Globus pallidus (tissue), 1 donor: ENCODE data around the gene PRDM13.
"Not testable (repeated sequence)": the region's sequence is repeated elsewhere in the genome, so short reads cannot be mapped to it uniquely, and the experiment has no call there.

Experiments
- DNase-seq: peaks from one replicate; pipeline ENCODE4 v3.0.0-alpha.2; 2015; ENCODE audit warnings: low spot score

The PRDM13 gene

GRCh38 chr6:99606656-99607415 lies at the start of gene PRDM13:
Gene PRDM13, plus strand, starts transcription at chr6:99606833. Its CDS starts 202 bp downstream, at chr6:99607035.
- DNase-seq, result no peak

- no peak for DNase-seq
Observed at GRCh38 chr6:99559057-99559456, 47.6 kb upstream of the PRDM13 start.

GRCh38 chr6:99560668-99561067 lies 46.0 kb upstream of the PRDM13 start:
- no peak for DNase-seq

- no peak for DNase-seq
Observed at GRCh38 chr6:99563056-99563723, 43.4 kb upstream of the PRDM13 start.

DNA sequence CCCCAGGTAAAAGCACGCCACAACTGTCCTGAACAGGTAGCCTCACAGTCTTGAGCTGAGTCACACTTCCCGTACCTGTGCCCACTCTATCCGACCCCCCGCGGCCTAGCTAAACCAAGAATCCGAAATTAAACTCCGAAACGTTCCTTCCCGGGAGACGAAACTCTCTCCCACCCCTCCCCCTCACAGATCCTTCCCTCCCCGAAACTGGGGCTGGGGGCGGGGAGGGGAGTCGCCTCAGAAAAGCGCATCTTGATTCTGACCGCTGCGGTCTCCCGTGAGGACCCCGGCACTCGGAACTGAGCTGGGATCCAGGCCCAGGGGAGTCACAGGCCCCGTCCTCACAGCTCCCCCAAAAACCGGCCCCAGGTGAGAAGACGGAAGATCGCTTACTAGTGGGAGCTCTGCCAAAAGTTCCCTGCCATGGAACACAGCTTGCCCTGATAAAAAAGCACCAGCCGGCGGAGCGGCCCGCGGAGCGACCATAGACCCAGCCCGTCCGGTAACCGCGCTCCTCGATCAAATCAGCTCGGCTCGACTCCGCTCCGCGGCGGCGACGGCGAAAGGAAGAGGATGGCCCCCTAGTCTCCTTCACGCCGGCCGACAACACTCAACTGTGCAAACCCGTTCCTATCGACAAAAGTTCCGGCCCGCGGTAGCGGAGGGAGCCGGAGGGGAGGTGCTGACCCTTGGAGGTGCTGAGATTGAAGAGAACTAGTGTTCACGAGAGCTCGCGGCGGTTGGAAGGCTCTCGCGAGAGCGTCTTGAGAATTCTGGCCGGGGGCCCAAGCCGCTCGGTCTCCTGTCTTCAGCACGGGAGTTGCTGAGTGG lies 38.3 kb upstream of the PRDM13 start, which contains the start of gene CCNC:
Gene CCNC, minus strand, starts transcription at position 558 of the 831 bp plus-strand sequence. Its CDS starts 133 bp downstream, at position 425.
- DNase-seq, result peak; percentile 74

DNA sequence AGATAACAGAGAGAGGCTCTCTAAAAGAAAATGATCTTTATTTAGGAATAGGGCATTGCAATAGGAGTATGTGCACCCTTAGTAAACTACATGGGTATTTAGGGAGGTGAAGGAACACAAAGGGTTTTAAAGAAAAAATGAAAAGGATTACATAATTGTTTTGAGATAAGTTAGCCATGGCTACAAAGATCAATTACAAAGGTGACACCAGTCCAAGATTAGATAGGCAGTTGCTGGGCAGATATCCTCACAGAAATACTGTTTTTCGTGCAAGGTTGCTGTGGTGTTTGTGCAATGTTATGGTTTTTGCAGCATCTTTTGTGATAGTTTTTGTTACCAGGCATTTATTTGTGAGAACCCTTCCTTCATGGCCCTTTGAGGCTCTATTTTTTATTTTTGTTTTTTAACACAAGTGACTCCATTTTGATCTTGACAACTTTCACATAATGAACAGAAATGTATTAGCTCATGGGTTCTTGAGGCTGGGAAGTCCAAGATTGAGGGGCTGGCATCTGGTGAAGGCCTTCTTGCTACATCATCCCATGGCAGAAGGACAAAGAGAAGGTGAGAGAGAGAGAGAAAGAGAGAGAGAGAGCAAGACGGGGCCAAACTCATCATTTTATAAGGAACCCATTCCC lies 32.5 kb upstream of the PRDM13 start:
- DNase-seq, result no peak

DNA sequence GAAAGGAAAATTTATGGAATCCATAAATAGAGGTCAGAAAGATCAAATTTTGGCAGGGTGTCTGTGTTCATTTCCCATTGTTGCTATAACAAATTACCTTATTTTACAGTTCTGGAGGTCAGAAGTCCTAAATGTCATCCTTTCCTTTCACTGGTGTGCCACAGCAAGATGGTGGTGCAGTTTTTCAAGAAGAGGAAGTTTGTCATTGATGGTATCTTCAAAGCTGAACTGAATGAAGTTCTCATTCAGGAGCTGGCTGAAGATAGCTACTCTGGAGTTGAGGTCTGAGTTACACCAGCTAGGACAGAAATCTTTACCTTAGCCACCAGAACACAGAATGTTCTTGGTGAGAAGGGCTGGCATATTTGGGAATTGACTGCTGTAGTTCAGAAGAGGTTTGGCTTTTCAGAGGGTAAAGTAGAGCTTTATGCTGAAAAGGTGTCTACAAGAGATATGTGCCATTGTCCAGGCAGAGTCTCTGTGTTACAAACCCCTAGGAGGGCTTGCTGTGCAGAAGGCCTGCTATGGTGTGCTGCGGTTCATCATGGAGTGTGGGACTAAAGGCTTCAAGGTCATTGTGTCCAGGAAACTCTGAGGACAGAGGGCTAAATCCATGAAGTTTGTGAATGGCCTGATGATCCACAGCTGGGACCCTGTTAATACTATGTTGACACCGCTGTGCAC lies 30.9 kb upstream of the PRDM13 start:
- DNase-seq, result no peak

DNA sequence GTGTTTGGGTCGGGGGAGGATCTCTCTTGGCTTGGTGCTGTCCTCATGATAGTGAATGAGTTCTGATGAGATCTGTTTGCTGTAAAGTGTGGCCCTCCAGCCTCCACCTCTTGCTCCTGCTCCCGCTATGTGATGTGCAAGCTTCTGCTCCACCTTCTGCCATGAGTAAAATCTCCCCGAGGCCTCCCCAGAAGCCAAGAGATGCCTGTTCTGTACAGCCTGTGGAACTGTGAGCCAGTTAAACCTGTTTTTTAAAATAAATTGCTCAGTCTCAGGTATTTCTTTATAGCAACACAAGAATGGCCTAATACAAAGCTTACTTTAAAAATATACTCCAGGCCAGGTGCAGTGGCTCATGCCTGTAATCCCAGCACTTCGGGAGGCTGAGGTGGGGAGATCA lies 26.9 kb upstream of the PRDM13 start:
- DNase-seq, result no peak

DNA sequence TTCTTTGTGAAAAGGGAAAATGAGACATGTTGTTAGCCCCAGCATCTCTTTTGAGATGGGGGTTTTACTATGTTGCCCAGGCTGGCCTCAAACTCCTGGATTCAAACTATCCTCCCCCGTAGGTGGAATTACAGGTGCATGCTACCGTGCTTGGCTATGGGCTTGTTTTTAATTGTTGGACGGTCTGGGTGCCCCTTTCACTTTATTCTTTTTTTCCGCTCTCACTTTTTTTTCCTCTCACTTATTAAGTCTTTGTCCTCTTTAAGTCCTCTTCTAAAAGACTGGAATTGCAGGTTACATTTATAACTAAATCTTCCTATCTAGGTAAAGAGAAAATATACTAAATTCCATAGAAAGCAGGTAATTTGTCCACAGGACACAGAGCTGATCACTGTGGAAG lies 18.8 kb upstream of the PRDM13 start:
- DNase-seq, result no peak

DNA sequence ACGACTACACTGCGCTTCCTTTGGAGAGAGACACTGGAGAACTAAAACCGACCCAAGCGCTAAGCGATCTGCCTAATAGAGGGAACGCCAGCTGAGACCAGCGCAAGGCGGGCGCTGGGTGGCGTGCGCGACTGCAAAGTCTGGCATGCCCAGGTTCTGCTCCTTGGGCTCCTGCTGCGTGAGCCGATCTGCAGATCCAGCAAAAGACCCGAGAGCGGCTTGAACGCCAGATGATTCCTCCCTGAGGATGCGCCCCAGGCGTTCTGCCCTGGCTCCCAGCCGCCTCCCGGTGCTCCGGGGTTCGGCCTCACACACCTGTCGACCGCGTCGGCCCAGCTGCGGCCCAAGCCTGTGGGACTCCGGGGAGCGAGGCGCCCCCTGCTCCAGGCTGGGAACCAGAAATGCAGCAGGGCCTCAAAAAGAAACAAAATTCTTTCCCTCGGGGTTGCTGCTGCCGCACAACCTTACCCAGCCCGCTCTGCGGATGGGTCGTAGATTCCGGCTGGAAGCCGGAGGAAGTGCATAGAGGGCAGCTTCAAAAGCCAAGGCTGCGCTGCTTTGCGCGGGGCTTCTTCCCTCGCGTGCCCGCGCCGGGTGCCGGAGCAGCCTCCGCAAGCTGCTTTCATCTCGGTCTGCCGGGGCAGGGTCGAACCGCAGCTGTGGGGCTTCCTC lies 17.9 kb upstream of the PRDM13 start:
- DNase-seq, result peak; percentile 35

- DNase-seq, result no peak
Observed at GRCh38 chr6:99589290-99589672, 17.4 kb upstream of the PRDM13 start.

DNA sequence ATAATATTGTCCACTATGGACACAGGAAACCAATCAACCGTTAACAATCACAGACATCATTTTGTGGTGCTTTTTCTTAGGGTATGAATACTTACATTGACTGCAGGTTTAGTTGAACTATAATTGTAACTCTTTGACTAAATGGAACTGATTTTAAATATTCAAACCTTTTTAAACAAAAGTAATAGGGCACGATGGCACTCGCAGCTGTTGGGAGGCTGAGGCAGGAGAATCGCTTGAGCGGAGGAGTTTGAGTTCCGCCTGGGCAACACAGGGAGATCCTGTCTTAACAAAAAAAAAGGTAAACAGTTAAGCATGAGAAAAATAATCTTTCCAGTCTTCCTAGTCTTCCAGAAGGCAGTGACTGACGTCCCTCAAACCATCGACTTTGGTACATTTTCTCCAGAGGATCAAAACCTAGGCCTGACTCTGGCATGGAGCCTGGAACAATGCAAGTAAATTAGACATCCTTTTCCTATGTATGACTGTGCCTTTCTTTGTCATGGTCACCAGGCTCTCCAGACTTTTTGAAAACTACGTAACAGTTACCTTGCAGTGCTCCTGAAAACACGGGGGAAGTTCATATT lies 16.6 kb upstream of the PRDM13 start:
- no peak for DNase-seq

DNA sequence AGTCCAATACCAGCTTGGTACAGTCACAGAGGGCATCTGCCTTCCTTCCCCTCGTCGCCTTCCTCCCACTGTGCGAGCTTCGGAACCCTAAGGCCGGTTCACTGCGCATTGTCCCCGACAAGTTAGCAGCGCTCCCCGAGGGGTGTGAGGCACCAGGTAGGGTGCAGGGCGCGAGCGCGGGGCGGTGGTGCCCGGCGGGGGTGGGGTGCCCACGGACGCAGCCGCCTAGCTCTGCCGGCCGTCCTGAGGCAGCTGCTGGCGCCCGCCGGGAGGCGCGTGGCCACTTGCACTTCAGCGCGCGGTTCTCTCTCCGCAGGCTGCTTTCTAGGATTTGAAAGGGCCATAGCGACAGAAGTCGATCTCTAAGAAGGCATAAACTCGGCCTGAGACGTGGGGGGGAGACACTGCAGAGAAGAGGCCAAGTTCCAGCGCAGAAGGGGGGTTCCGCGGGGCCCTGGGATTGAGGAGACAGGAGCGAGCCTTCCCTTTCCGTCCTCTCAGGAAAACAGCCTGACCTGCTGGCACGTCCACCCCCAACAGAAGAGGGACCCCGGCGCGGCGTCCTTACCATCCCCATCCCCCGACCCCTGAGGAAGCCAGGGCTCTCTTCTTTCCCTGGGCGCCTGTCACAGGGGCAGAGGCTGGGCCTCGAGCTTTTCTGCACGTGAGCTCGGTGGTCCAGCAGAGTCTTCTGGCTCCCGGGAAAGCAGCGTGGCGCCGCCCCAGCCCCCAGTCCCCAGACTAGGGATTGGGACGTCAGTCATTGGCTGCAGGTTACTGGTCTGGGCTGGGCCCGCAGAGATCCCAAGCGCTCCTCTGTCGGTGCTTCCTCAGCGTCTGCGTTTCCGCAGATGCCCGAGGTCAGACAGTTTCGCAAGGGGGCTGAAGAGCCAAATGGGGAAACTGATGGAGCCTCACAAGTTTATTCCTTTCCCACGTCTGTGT lies 15.6 kb upstream of the PRDM13 start:
- no peak for DNase-seq

DNA sequence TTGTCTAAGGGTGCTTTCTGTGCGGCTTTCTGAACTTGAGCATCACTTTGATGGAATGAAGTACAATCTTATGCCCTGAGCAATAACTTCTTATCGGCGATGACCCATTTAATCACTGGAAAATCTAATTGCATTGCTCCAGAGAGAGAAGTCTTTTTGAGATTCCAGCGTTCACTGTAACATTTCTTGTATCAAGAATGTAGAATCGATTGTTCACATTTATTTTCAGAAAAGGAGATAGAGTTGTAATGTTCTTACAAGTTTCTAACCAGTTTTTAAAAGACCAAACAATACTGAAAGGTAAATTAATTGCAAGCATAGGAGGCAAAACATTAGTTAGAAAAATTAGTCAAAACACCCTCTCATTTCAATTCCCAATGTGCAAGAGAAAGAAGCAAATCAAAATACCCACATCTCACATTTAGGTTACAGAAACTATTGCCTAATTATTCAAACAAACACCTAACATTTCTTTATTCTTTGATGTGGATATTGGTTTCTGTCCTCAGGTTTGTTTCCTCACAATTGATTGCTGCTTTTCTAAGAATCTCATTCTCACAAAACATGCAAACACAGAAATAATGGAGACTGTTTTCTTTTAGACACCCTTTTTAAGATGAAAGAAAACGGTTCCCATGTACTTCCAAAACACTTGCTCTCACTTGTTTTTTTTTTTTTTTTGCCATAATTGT lies 14.8 kb upstream of the PRDM13 start:
- DNase-seq, result no peak

DNA sequence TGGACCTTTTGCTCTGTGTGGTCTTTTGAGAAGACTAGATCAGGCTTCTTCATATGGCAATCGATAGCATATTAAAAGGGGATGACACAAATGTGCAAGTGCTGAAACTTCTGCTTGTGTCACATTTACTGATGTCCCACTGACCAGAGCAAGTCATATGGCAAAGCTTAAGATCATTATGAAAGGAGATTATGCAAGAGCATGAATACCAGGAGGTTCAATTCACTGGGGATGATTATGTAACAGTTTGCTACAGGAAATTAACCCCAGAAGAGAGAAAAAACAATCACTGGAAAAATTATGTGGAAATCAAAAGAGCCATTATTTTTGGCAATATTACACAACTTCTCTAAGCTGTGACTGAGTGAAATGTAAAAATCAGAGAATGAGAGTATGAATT lies 13.7 kb upstream of the PRDM13 start:
- DNase-seq, result no peak

DNA sequence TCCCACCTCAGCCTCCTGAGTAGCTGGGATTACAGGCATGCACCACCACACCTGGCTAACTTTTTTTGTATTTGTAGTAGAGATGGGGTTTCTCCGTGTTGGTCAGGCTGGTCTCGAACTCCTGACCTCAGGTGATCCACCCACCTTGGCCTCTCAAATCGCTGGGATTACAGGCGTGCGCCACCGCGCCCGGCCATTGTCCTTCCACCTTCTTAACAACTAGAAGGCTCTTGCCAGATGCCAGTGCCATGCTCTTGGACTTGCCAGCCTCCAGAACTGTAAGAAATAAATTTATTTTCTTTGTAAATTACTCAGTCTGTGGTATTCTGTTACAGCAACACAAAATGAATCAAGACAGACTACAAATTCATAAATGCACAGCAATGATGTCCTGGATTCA lies 11.9 kb upstream of the PRDM13 start:
- not testable (repeated sequence) for DNase-seq

DNA sequence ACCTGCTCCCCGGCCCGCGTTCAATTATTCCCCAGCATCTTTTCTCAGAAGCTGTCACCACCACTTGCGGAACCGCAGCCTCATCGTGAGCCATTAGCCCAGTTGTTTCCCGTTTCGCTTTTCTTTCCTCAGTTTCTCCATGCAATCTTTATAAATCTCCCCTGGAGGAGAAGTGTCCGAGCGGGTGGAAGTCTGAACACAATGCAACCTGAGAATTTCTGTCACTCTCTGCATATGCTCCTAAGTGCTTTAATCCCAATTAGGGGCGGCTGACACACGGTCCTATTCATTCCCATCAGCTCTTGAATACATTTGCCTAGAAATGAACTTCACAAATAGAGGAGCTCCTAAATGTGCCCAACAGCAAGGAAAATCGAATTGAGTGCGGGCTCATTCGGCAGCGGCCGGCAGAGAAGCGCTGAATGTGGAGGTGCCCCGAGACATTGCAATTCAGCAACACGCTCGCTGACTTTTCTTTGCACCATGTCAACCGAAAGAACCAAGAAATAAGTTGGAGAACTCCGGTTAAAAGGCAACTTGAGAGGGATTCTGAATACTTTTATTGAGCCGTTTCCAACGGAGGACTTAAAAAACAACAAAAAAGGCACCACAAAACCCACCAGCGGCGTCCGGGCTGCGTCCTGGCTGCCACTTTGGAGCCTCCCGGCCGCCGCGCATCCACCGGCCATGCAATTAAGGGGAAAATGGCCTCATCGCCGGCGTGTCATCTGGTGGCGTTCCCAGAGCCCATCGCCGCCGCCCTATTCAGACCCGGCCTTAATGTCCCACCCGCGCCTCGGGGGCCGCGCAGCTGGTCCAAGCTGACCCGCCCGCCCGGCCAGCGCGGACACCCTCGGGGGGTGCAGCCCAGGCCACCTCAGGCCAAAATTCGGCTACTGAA lies 3.9 kb upstream of the PRDM13 start:
- no peak for DNase-seq
